Astrocyte (in vitro differentiated cells and primary cell): ENCODE data around the gene CDC42EP3.

ENCODE experiments used
- EZH2 ChIP-seq: IDR thresholded peaks from 2 replicates; pipeline ENCODE4 v1.6.1; 2012; ENCODE audit warnings: mild to moderate bottlenecking, low read length, inconsistent platforms; ENCODE audit not compliant: insufficient read depth
- TF ChIP-seq, protein P1 (sequence below): IDR thresholded peaks from 2 replicates; pipeline ENCODE4 v1.5.1; 2011; ENCODE audit warnings: low read depth, mild to moderate bottlenecking, inconsistent platforms, low read length, moderate library complexity; ENCODE audit not compliant: insufficient read depth

- TF ChIP-seq, protein P1, sequence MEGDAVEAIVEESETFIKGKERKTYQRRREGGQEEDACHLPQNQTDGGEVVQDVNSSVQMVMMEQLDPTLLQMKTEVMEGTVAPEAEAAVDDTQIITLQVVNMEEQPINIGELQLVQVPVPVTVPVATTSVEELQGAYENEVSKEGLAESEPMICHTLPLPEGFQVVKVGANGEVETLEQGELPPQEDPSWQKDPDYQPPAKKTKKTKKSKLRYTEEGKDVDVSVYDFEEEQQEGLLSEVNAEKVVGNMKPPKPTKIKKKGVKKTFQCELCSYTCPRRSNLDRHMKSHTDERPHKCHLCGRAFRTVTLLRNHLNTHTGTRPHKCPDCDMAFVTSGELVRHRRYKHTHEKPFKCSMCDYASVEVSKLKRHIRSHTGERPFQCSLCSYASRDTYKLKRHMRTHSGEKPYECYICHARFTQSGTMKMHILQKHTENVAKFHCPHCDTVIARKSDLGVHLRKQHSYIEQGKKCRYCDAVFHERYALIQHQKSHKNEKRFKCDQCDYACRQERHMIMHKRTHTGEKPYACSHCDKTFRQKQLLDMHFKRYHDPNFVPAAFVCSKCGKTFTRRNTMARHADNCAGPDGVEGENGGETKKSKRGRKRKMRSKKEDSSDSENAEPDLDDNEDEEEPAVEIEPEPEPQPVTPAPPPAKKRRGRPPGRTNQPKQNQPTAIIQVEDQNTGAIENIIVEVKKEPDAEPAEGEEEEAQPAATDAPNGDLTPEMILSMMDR = no peak
- no peak for TF ChIP-seq EZH2
Measured at GRCh38 chr2:37625796-37626571, 45.5 kb downstream of the CDC42EP3 start.
